Muscle of leg (tissue), 11 donors: ENCODE measurements around the gene HSD17B7. TPM values are rescaled to one million over a fixed set of nuclear protein-coding genes. Genes with fewer than 3 reads are reported as not detected.
"Not testable (repeated sequence)": the region's sequence is repeated elsewhere in the genome, so short reads cannot be mapped to it uniquely, and the experiment has no call there.

Experiments
- DNase-seq: peaks from one replicate; pipeline ENCODE4 v3.0.0; 2013
- H3K27ac ChIP-seq: one replicate; pipeline ENCODE4 v1.5.1; 2013; ENCODE audit warnings: mild to moderate bottlenecking, low read length, control low read depth
- H3K27me3 ChIP-seq: one replicate; pipeline ENCODE4 v1.6.1; 2013; ENCODE audit warnings: low read length; ENCODE audit not compliant: control insufficient read depth, insufficient read depth
- H3K36me3 ChIP-seq: one replicate; pipeline ENCODE4 v1.6.1; 2013; ENCODE audit warnings: low read length; ENCODE audit not compliant: control insufficient read depth, insufficient read depth
- H3K4me1 ChIP-seq: one replicate; pipeline ENCODE4 v1.6.1; 2013; ENCODE audit warnings: low read length; ENCODE audit not compliant: control insufficient read depth, insufficient read depth
- H3K4me3 ChIP-seq: one replicate; pipeline ENCODE4 v1.5.1; 2013; ENCODE audit warnings: low read length, control low read depth
- H3K9me3 ChIP-seq: replicated peaks from 2 replicates; pipeline ENCODE4 v1.6.1; 2013; ENCODE audit warnings: low read depth, low read length; ENCODE audit not compliant: control insufficient read depth
- WGBS: methylation state at CpG from one replicate; pipeline ENCODE4 v1.1.5; 2013; ENCODE audit warnings: missing lambda C conversion rate; ENCODE audit not compliant: insufficient coverage; 5-methylcytosine and 5-hydroxymethylcytosine counted together
- polyA plus RNA-seq, 8 donors: library from polyadenylated mRNA; unstranded; fragments of 120-200 nt; gene quantifications; one replicate each; pipeline versions ENCODE4 v1.2.1 to v1.2.3, GENCODE V29; 2013; ENCODE audit warnings: inconsistent platforms in 1 of 8, low replicate concordance in 1 of 8; ENCODE audit not compliant: insufficient read length in 8 of 8, insufficient read depth in 1 of 8
- total RNA-seq: library from RNA; stranded (reverse); fragments of 120-200 nt; gene quantifications from one replicate; pipeline ENCODE4 v1.2.4, GENCODE V29; 2013

HSD17B7 gene
- total and polyA plus RNA-seq, 9 donors, result 6.2 to 11.7 (median 7.6) TPM

DNA sequence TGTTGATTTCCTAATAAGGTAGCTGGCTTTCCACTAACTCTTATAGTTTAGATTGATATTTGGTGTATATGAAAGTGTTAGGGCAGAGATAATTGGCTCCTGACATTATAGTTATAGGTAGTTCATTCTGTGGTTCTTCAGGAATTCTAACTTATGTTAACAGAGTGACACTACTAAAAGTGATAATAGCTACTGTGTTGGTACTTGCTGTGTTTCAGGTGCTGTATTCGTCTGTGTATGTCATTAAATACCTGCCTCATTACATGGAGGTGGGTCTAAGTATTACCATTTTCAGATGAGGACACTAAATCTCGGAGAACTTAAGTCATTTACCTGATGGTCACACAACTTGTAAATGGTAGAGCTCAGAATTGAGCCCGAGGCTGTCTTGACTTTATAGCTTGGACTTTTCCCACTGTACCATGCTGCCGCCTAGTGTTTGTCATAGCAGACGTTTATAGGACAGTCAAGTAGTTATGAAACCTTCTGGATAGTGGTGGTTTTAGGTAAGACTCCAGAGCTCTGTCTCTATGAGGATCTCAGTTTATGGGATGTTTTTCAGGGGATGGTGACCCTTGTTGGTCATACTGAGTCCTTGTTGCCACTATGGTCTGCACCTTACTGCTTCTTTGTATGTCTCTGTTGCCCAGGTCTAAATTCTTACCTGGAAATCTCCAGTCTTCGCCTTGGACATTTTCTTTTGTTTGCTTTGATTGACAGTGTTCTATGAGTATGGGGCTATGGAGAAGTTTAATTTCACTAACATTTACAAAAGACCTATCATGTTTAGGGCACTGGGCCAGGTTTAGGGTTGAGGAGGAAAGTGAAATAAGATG, 9.7 kb downstream of the HSD17B7 start:
- H3K9me3 ChIP-seq, H3K4me3 ChIP-seq, H3K27me3 ChIP-seq, H3K4me1 ChIP-seq, H3K36me3 ChIP-seq, H3K27ac ChIP-seq: not testable (repeated sequence)
- WGBS, result 18% methylated on average over 3 of the region's 6 CpGs
- peak; percentile 79 for DNase-seq

DNA sequence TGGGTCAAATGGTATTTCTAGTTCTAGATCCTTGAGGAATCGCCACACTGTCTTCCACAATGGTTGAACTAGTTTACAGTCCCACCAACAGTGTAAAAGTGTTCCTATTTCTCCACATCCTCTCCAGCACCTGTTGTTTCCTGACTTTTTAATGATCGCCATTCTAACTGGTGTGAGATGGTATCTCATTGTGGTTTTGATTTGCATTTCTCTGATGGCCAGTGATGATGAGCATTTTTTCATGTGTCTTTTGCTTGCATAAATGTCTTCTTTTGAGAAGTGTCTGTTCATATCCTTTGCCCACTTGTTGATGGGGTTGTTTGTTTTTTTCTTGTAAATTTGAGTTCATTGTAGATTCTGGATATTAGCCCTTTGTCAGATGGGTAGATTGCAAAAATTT, 17.0 kb downstream of the HSD17B7 start:
- not testable (repeated sequence) for DNase-seq, H3K36me3 ChIP-seq
- no CpG with 5 or more reads among the region's 2 CpGs for WGBS

DNA sequence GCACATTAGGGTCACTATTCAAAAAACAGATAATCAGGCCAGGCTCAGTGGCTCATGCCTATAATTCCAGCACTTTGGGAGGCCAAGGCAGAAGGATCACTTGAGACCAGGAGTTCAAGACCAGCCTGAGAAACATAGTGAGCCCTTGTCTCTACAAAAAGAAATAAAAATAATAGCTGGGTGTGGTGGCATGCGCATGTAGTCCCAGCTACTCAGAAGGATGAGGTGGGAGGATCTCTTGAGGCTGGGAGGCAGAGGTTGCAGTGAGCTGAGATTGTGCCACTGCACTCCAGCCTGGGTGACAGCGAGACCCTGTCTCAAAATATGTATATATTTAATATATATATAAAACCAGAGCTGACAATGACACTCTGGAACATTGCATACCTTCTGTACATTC, 21.9 kb downstream of the HSD17B7 start:
- not testable (repeated sequence) for H3K36me3 ChIP-seq, H3K27me3 ChIP-seq, H3K4me3 ChIP-seq, H3K4me1 ChIP-seq, DNase-seq, H3K9me3 ChIP-seq, H3K27ac ChIP-seq
- no CpG with 5 or more reads among the region's 2 CpGs for WGBS

More for the DNA sequence above, 17.0 kb downstream of the HSD17B7 start:
- H3K4me1 ChIP-seq, H3K27me3 ChIP-seq, H3K27ac ChIP-seq, H3K4me3 ChIP-seq, H3K9me3 ChIP-seq: not testable (repeated sequence)

DNA sequence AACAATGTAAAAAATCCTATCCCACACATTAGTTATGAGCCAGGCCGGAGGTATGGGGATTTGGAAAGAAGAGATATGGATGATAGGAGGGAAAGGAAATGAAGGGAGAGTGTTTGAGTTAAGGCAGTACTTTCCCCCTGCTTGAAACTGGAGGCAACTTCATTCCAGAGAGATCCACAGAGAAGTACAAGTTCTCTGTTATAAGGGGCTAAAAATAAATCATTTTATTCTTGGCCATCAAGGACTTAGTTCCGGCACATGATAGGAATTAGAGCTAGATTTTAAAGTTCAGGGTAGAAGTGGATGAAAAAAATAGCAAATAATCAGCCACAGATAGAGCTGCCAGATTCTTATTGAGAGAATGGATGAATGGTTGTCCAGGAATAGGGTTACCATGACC, 27.6 kb downstream of the HSD17B7 start:
- H3K4me3 ChIP-seq, H3K4me1 ChIP-seq, H3K27ac ChIP-seq, H3K36me3 ChIP-seq, H3K27me3 ChIP-seq, DNase-seq, H3K9me3 ChIP-seq: not testable (repeated sequence)
- no CpG with 5 or more reads among the region's 2 CpGs for WGBS

DNA sequence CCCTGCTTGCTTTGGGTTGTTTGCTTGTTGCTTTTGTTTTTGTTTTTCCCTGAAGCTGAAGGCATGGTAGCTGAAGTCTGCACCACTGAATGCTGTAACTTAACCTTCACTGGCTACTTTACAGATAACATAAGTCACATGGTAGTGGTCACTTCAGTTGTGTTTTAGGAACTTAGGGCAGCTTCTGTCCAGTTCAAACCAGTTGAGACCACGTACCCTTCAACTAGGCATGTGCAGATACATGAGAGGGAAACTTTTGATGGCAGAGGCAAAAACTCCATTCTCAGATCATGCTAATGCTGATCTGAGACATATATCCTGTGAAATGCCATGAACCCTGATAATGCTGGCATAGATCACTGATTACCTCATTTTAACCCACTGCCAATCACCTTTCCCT, 28.2 kb downstream of the HSD17B7 start:
- not testable (repeated sequence) for H3K9me3 ChIP-seq, H3K36me3 ChIP-seq, H3K27me3 ChIP-seq, H3K4me1 ChIP-seq, DNase-seq, H3K4me3 ChIP-seq, H3K27ac ChIP-seq
- 100% methylated on average over 1 of the region's 1 CpG for WGBS

DNA sequence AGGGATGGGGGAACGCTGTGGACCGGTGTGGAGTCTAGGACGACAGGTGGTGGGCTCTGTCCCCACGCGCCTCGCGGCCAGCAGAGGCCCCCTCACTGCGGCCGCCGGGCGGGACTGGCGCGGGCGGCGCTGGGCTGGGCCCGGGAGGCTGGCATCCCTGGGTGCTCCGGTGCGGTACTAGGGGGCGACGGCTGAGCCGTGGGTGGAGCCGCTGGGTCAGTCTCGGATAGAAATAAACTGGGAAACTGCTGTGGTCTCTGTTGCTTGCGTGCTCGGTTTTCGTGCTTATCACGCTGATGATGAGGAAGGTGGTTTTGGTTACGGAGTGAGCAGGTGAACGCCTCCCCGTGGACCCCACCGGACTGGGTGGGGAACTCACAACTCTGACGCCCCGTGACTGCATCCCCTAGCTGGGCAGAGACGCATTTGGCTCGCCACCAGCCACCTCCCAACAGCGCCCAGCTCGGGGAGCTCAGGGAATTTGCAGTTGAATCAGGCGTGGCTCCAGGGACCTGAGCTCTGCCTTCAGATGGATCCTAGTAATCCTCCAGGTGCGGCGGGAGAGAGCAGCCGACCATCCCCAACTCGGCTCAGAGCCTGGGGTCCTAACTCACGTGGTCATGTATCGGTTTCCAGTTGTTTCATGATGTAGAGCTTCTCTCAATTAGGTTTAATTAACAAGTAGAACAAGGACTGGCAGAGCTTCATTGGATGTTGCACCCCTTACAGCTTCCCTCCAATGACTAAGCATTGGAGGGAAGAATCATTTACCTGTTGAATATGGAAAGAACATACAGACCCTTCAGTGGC, 32.1 kb downstream of the HSD17B7 start:
- DNase-seq, result no peak
- H3K27me3 ChIP-seq, result peaks cover 13% of the 10 kb centered on the region
- no peaks in the 10 kb centered on the region for H3K9me3 ChIP-seq
- no peaks in the 10 kb centered on the region for H3K36me3 ChIP-seq
- peaks cover 9% of the 10 kb centered on the region for H3K4me1 ChIP-seq
- 2% methylated on average over 31 of the region's 44 CpGs for WGBS
- no peak overlapping the region for H3K27ac ChIP-seq
- no peak overlapping the region for H3K4me3 ChIP-seq

DNA sequence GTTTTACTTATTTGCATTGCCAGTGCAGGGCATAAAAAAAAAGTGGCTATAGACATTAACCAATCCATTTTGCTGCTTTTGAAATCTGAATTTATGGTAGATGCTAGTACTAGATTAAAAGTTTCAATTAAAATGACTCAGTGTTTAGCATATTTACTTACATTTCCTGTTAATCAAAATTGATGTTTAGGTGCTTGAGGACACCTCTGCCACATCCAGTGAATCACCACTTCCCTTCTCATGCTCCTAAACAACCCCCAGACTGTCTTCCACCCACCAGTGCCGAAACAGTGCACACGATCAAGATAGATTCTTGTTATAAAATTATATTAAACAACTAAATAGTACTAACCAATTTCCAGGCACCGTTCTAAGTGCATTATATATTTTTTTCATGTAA, 32.7 kb downstream of the HSD17B7 start:
- no peaks in the 10 kb centered on the region for H3K9me3 ChIP-seq
- no CpG with 5 or more reads among the region's 3 CpGs for WGBS
- no peak for DNase-seq
- H3K36me3 ChIP-seq, result no peaks in the 10 kb centered on the region
- peaks cover 9% of the 10 kb centered on the region for H3K4me1 ChIP-seq
- H3K4me3 ChIP-seq, result no peak overlapping the region
- H3K27me3 ChIP-seq, result peaks cover 13% of the 10 kb centered on the region
- H3K27ac ChIP-seq, result no peak overlapping the region

DNA sequence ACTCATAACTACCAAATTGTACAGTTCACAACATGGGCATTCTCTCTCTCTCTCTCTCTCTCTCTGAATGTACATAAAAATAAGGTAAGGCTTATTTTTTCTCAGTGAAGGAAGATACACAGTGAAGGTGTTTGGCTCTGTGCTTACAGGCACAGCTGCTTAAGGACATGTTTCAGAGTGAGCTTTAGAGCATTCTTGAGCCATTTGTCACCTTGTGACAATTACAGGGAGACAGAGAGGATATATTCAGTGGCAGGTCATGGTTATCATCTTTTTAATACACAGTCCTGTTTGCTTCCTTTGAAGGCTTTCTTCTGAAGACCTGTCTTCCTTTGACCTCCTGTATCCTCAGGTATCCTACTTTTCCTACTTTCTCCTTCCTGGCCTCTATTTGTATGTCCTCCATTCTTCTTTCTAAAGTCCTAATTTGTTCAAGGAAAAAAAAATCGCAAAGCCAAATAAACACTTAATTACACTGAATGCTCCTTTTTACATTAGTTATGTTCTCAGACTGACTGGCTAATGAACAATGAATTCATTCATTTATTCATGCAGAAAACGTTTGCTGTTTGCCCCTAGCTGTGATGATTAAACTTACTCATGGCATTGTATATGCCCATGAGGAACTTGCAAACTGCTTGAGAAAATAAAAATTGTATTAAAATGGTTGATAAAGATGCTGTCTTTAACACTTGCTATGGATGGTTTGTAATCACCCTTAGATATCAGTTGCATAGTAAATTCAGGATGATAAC, 33.4 kb downstream of the HSD17B7 start:
- Histone ChIP-seq H3K27ac (no peak overlapping the region), H3K4me1 (peaks cover 9% of the 10 kb centered on the region), H3K4me3 (no peak overlapping the region), H3K9me3 (no peaks in the 10 kb centered on the region), H3K36me3 (no peaks in the 10 kb centered on the region), H3K27me3 (peaks cover 13% of the 10 kb centered on the region)
- WGBS, result no CpG with 5 or more reads among the region's 2 CpGs
- DNase-seq, result no peak

DNA sequence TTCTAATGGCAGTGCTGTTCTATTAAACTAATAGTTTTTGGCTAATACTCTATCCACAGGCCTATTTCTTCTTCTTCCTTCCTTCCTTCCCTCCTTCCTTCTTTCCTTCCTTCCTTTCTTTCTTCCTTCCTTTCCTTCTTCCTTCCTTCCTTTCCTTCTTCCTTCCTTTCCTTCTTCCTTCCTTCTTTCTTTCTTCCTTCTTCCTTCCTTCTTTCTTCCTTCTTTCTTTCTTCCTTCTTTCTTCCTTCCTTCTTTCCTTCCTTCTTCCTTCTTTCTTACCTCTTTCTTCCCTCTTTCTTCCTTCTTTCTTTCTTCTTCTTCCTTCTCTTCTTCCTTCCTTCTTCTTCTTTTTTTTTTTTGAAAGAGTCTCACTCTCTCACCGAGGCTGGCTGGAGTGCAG, 38.8 kb downstream of the HSD17B7 start:
- no peak overlapping the region for H3K27ac ChIP-seq
- no peak overlapping the region for H3K4me3 ChIP-seq
- peaks cover 4% of the 10 kb centered on the region for H3K27me3 ChIP-seq
- H3K4me1 ChIP-seq, result no peaks in the 10 kb centered on the region
- no CpG with 5 or more reads among the region's 1 CpG for WGBS
- DNase-seq, result no peak
- H3K36me3 ChIP-seq, result no peaks in the 10 kb centered on the region
- no peaks in the 10 kb centered on the region for H3K9me3 ChIP-seq

DNA sequence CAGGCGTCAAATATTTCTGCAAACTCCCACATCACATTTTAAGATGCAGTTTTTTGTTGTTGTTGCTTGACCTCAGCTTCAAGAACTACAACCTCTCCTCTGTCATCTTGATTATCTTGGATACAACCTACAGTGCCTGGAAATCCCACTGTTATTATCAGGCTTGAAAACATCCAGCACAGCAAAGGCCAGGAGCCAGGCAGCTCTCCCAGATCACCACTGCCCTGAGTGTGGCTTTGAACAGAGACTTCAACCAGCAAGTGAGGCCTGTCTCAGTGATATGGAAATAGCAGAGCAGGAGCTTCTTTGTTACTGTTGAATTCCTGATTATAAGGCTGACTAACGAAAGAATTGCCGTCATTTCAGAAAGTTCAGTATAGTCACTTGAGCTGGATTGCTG, 42.0 kb downstream of the HSD17B7 start:
- 84% methylated on average over 2 of the region's 3 CpGs for WGBS
- Histone ChIP-seq H3K36me3 (no peaks in the 10 kb centered on the region), H3K4me3 (no peak overlapping the region), H3K9me3 (no peaks in the 10 kb centered on the region), H3K27me3 (no peaks in the 10 kb centered on the region), H3K4me1 (no peaks in the 10 kb centered on the region), H3K27ac (no peak overlapping the region)
- DNase-seq, result no peak
